GM23338 (cell line): ENCODE data around the gene EVL. TPM values are rescaled to one million over a fixed set of nuclear protein-coding genes. Genes with fewer than 3 reads are reported as not detected.

ENCODE experiments used
- ATAC-seq: fragments of 200-7000 bp; cut with Tn5 transposase; 3 replicates; pipeline ENCODE4 v1.9.1; 2020
- DNase-seq: peaks from one replicate; pipeline ENCODE4 v3.0.0-alpha.2; 2015; ENCODE audit warnings: low spot score
- H2AFZ ChIP-seq: fragments of 200-600 bp; sonication (generic); 2 replicates; pipeline ENCODE4 v1.8.0; 2016; ENCODE audit warnings: antibody characterized with exemption, mild to moderate bottlenecking, moderate library complexity
- H3F3A ChIP-seq: fragments of 200-600 bp; sonication (generic); replicated peaks from 2 replicates; pipeline ENCODE4 v1.8.0; 2017; ENCODE audit warnings: antibody characterized with exemption, mixed run types, low read depth
- H3K27ac ChIP-seq: fragments of 200-600 bp; sonication (generic); 2 replicates; pipeline ENCODE4 v1.6.1; 2016; ENCODE audit warnings: low read depth
- H3K27me3 ChIP-seq: fragments of 200-600 bp; sonication (generic); 2 replicates; pipeline ENCODE4 v1.8.0; 2016; ENCODE audit warnings: mild to moderate bottlenecking, mixed run types, moderate library complexity; ENCODE audit not compliant: insufficient read depth
- H3K36me3 ChIP-seq: fragments of 200-600 bp; sonication (generic); 2 replicates; pipeline ENCODE4 v1.8.0; 2016; ENCODE audit warnings: mild to moderate bottlenecking; ENCODE audit not compliant: insufficient read depth
- H3K4me1 ChIP-seq: fragments of 200-600 bp; sonication (generic); 2 replicates; pipeline ENCODE4 v1.8.0; 2016; ENCODE audit warnings: mild to moderate bottlenecking, moderate library complexity; ENCODE audit not compliant: insufficient read depth
- H3K4me2 ChIP-seq: fragments of 200-600 bp; sonication (generic); 2 replicates; pipeline ENCODE4 v1.7.1; 2017; ENCODE audit warnings: mixed run types
- H3K4me3 ChIP-seq: fragments of 200-600 bp; sonication (generic); 2 replicates; pipeline ENCODE4 v1.6.1; 2016; ENCODE audit warnings: mixed run types
- H3K79me2 ChIP-seq: fragments of 200-600 bp; sonication (generic); replicated peaks from 2 replicates; pipeline ENCODE4 v1.8.0; 2017; ENCODE audit warnings: mild to moderate bottlenecking; ENCODE audit not compliant: insufficient read depth
- H3K9me2 ChIP-seq: fragments of 200-600 bp; sonication (generic); 2 replicates; pipeline ENCODE4 v1.8.0; 2017; ENCODE audit not compliant: insufficient read depth
- H4K20me1 ChIP-seq: fragments of 200-600 bp; sonication (generic); replicated peaks from 2 replicates; pipeline ENCODE4 v1.8.0; 2017; ENCODE audit warnings: mild to moderate bottlenecking; ENCODE audit not compliant: insufficient read depth
- H3K27ac Mint-ChIP-seq: 2 replicates; pipeline ENCODE4 v1.8.0; 2020; ENCODE audit warnings: inconsistent platforms, mild to moderate bottlenecking, moderate library complexity, mixed read lengths
- H3K27me3 Mint-ChIP-seq: 3 replicates; pipeline ENCODE4 v1.8.0; 2022; ENCODE audit warnings: low read depth, mild to moderate bottlenecking, moderate library complexity, mixed read lengths, inconsistent platforms; ENCODE audit not compliant: insufficient read depth, poor library complexity
- H3K36me3 Mint-ChIP-seq: 3 replicates; pipeline ENCODE4 v1.8.0; 2021; ENCODE audit warnings: low read depth, mild to moderate bottlenecking, inconsistent platforms, moderate library complexity, mixed read lengths
- H3K4me1 Mint-ChIP-seq: 3 replicates; pipeline ENCODE4 v1.8.0; 2020; ENCODE audit warnings: mild to moderate bottlenecking, inconsistent platforms, mixed read lengths
- H3K4me3 Mint-ChIP-seq: 3 replicates; pipeline ENCODE4 v1.8.0; 2021; ENCODE audit warnings: moderate library complexity, mild to moderate bottlenecking, inconsistent platforms, mixed read lengths
- H3K9me3 Mint-ChIP-seq: 3 replicates; pipeline ENCODE4 v1.8.0; 2020; ENCODE audit warnings: moderate library complexity, mild to moderate bottlenecking, inconsistent platforms, mixed read lengths
- CREB1 ChIP-seq: fragments of 250-450 bp; sonication (Bioruptor Pico); IDR thresholded peaks from 2 replicates; pipeline ENCODE4 v1.5.0; 2020; ENCODE audit warnings: low read depth, mild to moderate bottlenecking, moderate library complexity
- JUNB ChIP-seq: IDR thresholded peaks from one replicate; pipeline ENCODE4 v1.6.1; 2016; ENCODE audit warnings: antibody characterized with exemption; ENCODE audit not compliant: unreplicated experiment
- ZNF114 ChIP-seq: fragments of 250-450 bp; sonication (Bioruptor Pico); IDR thresholded peaks from 2 replicates; pipeline ENCODE4 v1.5.0; 2020; ENCODE audit warnings: mild to moderate bottlenecking, moderate library complexity
- polyA plus RNA-seq: library from polyadenylated mRNA; unstranded; fragments of >200 nt; fragmentation: Nextera tagmentation; extraction: Ambion mirVana; gene quantifications from 2 replicates; pipeline ENCODE4 v1.2.1, GENCODE V29; 2016
- total RNA-seq: library from RNA; depleted of rRNA; stranded (reverse); fragments of >200 nt; shearing (Covaris generic); gene quantifications from 2 replicates; pipeline ENCODE4 v1.2.3, GENCODE V29; 2014
- TF ChIP-seq, protein P1 (sequence below): IDR thresholded peaks from one replicate; pipeline ENCODE4 v1.6.1; 2018; ENCODE audit warnings: antibody characterized with exemption; ENCODE audit not compliant: unreplicated experiment
- TF ChIP-seq, protein P2 (sequence below): fragments of 250-450 bp; sonication (Bioruptor Pico); IDR thresholded peaks from 2 replicates; pipeline ENCODE4 v1.5.0; 2020; ENCODE audit warnings: mild to moderate bottlenecking, moderate library complexity
- TF ChIP-seq, protein P3 (sequence below): IDR thresholded peaks from 2 replicates; pipeline ENCODE4 v1.6.1; 2016; ENCODE audit warnings: antibody characterized with exemption

EVL gene
- total and polyA plus RNA-seq, 2 experiments from 2014 or later: 28.2 to 50.5 TPM

DNA sequence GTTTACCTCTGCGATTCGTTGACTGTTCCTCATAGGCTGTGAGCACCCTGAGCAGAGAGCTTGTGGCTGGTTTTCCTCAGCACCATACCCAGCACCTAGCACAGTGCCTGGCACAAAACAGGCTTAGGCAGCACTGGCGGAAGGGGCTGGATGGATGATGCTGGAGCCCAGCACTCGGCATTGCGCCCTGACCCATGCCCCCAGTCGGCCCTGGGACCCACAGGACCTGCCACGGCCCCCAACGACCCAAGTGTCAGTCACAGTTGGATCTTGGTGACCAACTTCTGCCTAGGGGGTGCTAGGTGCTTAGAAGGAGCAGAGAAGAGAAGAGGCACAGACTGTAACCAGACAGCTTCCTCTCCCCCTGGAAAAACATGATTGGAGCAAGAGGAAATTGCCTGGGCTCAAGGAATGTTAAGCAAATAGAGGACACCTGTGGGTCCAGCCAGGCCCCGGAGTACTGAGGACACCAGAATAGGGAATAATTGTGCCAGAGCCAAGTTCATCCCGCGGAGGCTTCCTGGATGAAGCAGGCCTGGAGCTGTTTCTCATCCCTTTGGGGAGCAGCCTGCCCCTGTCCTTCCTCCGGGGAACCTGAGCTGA, 62.7 kb downstream of the EVL start:
- H3K36me3 ChIP-seq: no peaks in the 10 kb centered on the region
- no peak for DNase-seq
- no peaks in the 10 kb centered on the region; the same call in 1 of the 2 replicates for H4K20me1 ChIP-seq
- H3F3A ChIP-seq: no peaks in the 10 kb centered on the region
- H3K4me2 ChIP-seq: no peak overlapping the region
- no peak overlapping the region for H3K4me3 Mint-ChIP-seq
- H3K27ac Mint-ChIP-seq: no peak overlapping the region
- H3K4me3 ChIP-seq: no peak overlapping the region
- H3K27me3 Mint-ChIP-seq: peaks cover 4% of the 10 kb centered on the region
- no peak overlapping the region for H3K27ac ChIP-seq
- H3K79me2 ChIP-seq: no peaks in the 10 kb centered on the region
- peaks cover 11% of the 10 kb centered on the region for H3K4me1 Mint-ChIP-seq
- H3K36me3 Mint-ChIP-seq: peaks cover 8% of the 10 kb centered on the region
- H3K9me3 Mint-ChIP-seq: no peaks in the 10 kb centered on the region
- no peaks in the 10 kb centered on the region for H3K27me3 ChIP-seq
- TF ChIP-seq, protein P1, sequence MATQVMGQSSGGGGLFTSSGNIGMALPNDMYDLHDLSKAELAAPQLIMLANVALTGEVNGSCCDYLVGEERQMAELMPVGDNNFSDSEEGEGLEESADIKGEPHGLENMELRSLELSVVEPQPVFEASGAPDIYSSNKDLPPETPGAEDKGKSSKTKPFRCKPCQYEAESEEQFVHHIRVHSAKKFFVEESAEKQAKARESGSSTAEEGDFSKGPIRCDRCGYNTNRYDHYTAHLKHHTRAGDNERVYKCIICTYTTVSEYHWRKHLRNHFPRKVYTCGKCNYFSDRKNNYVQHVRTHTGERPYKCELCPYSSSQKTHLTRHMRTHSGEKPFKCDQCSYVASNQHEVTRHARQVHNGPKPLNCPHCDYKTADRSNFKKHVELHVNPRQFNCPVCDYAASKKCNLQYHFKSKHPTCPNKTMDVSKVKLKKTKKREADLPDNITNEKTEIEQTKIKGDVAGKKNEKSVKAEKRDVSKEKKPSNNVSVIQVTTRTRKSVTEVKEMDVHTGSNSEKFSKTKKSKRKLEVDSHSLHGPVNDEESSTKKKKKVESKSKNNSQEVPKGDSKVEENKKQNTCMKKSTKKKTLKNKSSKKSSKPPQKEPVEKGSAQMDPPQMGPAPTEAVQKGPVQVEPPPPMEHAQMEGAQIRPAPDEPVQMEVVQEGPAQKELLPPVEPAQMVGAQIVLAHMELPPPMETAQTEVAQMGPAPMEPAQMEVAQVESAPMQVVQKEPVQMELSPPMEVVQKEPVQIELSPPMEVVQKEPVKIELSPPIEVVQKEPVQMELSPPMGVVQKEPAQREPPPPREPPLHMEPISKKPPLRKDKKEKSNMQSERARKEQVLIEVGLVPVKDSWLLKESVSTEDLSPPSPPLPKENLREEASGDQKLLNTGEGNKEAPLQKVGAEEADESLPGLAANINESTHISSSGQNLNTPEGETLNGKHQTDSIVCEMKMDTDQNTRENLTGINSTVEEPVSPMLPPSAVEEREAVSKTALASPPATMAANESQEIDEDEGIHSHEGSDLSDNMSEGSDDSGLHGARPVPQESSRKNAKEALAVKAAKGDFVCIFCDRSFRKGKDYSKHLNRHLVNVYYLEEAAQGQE: no peak
- TF ChIP-seq CREB1 (CRISPR knock-in tag) (no peak), ZNF114 (CRISPR knock-in tag) (no peak), JUNB (no peak)
- TF ChIP-seq, protein P2, sequence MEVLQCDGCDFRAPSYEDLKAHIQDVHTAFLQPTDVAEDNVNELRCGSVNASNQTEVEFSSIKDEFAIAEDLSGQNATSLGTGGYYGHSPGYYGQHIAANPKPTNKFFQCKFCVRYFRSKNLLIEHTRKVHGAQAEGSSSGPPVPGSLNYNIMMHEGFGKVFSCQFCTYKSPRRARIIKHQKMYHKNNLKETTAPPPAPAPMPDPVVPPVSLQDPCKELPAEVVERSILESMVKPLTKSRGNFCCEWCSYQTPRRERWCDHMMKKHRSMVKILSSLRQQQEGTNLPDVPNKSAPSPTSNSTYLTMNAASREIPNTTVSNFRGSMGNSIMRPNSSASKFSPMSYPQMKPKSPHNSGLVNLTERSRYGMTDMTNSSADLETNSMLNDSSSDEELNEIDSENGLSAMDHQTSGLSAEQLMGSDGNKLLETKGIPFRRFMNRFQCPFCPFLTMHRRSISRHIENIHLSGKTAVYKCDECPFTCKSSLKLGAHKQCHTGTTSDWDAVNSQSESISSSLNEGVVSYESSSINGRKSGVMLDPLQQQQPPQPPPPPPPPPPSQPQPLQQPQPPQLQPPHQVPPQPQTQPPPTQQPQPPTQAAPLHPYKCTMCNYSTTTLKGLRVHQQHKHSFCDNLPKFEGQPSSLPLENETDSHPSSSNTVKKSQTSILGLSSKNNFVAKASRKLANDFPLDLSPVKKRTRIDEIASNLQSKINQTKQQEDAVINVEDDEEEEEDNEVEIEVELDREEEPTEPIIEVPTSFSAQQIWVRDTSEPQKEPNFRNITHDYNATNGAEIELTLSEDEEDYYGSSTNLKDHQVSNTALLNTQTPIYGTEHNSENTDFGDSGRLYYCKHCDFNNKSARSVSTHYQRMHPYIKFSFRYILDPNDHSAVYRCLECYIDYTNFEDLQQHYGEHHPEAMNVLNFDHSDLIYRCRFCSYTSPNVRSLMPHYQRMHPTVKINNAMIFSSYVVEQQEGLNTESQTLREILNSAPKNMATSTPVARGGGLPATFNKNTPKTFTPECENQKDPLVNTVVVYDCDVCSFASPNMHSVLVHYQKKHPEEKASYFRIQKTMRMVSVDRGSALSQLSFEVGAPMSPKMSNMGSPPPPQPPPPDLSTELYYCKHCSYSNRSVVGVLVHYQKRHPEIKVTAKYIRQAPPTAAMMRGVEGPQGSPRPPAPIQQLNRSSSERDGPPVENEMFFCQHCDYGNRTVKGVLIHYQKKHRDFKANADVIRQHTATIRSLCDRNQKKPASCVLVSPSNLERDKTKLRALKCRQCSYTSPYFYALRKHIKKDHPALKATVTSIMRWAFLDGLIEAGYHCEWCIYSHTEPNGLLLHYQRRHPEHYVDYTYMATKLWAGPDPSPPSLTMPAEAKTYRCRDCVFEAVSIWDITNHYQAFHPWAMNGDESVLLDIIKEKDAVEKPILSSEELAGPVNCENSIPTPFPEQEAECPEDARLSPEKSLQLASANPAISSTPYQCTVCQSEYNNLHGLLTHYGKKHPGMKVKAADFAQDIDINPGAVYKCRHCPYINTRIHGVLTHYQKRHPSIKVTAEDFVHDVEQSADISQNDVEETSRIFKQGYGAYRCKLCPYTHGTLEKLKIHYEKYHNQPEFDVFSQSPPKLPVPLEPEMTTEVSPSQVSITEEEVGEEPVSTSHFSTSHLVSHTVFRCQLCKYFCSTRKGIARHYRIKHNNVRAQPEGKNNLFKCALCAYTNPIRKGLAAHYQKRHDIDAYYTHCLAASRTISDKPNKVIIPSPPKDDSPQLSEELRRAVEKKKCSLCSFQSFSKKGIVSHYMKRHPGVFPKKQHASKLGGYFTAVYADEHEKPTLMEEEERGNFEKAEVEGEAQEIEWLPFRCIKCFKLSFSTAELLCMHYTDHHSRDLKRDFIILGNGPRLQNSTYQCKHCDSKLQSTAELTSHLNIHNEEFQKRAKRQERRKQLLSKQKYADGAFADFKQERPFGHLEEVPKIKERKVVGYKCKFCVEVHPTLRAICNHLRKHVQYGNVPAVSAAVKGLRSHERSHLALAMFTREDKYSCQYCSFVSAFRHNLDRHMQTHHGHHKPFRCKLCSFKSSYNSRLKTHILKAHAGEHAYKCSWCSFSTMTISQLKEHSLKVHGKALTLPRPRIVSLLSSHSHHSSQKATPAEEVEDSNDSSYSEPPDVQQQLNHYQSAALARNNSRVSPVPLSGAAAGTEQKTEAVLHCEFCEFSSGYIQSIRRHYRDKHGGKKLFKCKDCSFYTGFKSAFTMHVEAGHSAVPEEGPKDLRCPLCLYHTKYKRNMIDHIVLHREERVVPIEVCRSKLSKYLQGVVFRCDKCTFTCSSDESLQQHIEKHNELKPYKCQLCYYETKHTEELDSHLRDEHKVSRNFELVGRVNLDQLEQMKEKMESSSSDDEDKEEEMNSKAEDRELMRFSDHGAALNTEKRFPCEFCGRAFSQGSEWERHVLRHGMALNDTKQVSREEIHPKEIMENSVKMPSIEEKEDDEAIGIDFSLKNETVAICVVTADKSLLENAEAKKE: no peak
- TF ChIP-seq, protein P3, sequence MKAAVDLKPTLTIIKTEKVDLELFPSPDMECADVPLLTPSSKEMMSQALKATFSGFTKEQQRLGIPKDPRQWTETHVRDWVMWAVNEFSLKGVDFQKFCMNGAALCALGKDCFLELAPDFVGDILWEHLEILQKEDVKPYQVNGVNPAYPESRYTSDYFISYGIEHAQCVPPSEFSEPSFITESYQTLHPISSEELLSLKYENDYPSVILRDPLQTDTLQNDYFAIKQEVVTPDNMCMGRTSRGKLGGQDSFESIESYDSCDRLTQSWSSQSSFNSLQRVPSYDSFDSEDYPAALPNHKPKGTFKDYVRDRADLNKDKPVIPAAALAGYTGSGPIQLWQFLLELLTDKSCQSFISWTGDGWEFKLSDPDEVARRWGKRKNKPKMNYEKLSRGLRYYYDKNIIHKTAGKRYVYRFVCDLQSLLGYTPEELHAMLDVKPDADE: no peak
- no peak for ATAC-seq
- H3K9me2 ChIP-seq: no peaks in the 10 kb centered on the region
- peaks cover 4% of the 10 kb centered on the region; the same call in 1 of the 2 replicates for H3K4me1 ChIP-seq
- H2AFZ ChIP-seq: no peak overlapping the region
